GM19239 (cell line): Measurements from ENCODE around the gene S100A8.
"Not testable (repeated sequence)": the region's sequence is repeated elsewhere in the genome, so short reads cannot be mapped to it uniquely, and the experiment has no call there.

Source experiments
- DNase-seq: peaks from one replicate; pipeline ENCODE4 v3.0.0; 2011; ENCODE audit warnings: low spot score; ENCODE audit not compliant: insufficient read length
- FAIRE-seq: peaks from 2 replicates; lab custom pipeline; 2011; peaks lifted over from hg19 to GRCh38; lab: Jason Lieb, UNC

S100A8 gene

DNA sequence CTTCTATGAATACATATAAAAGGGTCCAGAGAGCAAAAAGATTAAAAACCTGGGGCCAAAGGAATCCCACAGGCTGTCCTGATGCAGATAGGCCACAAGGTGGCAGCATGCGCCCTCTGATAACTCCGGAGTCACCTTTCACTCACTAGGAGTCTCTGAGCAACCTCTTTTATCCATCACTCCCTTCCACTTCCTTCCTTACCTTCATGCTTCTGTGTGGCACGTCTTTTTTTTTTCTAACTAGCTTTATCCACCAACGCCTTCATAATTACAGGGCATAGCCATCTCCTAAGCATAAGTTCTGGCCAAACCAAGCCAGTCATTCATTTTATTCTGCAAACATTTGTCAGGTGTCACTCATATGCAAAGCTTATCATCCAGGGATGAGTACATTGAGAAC lies 38.4 kb downstream of the S100A8 start:
- FAIRE-seq (peak; percentile 90), DNase-seq (peak; percentile 59)

DNA sequence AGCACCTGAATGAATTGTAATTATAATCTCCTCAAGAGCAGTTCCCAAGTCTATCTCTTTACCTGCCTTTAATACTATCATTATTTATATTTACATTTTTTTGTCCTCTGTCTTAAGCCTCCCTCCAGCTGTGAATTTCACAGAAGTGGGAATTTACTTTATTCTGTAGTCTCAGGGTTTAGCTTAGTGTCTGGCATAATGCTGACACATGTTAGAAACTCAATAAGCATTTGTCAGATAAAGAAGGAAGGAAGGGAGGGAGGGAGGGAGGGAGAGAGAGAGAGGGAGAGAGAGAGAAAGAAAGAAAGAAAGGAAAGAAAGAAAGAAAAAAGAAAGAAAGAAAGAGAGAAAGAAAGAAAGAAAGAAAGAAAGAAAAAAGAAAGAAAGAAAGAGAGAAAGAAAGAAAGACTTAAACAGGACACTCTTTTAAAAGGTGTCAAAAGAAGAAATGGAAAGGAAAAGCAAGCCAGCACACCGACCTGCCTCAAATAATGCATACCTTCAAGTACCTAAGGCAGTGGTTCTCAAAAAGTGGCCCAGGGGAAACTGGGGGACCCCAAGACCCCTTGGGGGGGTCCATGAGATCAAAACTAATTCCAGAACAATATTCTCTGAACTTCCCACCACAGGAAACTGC lies 40.4 kb downstream of the S100A8 start:
- no peak for DNase-seq
- no peak for FAIRE-seq

DNA sequence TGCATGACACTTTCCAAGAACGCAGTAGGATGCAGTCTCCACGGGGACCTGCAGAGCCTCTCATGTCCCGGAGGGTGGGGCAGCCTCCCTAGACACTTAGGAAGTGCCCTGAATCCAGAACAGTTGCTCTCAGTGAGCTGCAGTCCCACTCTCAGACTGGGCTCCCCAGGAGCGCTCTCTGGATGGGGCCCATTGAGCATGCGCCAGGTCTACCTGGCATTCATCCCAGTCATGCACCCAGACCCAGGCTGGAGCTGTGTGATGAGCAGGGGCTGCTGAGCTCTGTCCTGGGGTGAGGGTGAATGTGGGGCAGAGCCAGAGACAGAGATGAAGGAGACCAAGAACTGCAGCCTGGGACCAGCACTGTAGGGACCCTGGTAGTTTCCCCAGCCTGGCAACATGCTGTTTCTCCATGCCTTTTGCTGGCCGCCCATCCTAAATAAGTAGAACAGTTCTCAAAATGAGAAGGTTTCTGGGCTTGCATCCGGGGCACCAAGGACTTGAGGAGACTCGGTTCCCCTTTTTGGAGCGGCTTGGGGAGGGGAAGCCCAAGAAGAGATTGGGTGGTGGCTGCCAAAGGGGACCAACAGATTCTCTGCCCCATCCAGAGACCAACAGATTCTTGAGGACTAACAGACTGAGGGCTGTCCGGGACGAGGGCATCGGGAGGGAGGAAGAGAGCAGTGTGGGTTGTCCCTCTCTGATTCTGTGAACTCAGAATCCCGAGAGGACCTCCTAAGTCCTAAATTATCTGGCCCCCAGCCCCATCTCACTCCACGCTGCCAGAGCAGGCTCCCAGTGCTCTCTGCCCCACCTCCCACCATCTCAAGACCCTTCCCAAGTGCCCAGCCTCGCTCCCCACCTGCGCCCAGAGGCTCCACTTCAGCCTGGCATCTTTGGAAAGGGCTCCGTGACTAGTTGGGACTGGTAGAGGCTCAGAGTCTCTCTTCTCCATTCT lies 41.2 kb downstream of the S100A8 start:
- FAIRE-seq (no peak), DNase-seq (no peak)

DNA sequence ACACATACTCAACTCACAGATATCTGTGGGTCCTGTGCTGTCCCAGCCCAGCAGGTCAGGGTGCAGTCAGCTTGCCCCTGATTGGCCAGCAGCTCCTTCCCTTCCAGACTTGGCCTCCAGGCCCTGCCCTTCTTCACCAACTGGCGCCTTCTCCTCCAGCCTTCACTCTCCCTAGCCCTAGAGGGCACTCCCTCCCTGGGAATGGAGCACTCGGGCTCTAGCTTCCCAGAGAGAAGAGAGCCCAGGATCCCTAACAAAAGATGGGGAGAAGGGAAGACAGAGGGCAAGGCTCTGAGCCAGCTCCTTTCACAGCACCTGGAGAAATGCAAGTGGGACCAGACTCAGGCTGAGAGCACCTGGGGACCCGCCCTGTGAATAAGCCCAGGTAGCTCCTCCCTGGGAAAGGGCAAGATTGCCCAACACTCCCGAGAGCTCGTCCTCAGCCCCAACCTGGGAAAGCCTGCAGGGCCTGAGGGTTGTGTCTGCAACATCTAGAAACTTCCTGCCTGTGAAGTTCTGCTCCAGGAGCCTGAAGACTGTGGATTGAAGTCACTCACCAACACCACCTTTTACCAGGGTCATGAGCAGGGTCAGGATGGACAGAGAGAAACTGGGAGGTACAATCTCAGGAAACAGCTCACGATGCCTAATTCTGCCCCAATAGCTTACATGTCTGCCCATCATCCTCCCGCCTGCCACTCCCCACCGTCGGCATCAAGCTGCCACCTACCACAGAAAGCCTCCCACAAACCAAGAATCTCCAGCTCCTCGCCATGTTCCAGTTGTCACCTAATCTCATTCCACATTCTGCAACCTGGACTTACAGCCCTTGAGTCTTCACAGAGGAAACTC lies 42.1 kb downstream of the S100A8 start, which contains the start of gene PGLYRP4:
PGLYRP4 (minus strand) TSS at position 331 of the 852 bp plus-strand sequence. CDS start 909 bp downstream, outside the sequence.
- DNase-seq: no peak
- no peak for FAIRE-seq

DNA sequence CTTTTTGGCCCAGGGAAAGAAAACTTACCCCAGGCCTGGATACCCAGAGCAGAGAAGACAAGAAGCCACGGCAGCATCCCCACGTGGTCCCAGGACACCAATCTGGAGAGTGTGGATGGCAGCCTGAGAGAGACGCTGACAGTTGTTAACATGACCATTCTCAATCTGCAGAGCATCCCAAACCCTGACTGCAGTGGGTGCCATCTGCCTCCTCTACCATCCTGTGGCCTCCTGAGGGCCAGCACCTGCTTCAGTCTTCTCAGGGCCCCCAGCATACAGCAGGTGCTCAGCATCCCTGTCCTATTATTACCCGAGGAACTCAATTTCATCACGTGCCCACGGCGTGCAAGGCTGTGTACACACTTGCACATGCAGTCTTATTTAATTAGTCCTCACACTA lies 43.0 kb downstream of the S100A8 start:
- DNase-seq (no peak), FAIRE-seq (no peak)

DNA sequence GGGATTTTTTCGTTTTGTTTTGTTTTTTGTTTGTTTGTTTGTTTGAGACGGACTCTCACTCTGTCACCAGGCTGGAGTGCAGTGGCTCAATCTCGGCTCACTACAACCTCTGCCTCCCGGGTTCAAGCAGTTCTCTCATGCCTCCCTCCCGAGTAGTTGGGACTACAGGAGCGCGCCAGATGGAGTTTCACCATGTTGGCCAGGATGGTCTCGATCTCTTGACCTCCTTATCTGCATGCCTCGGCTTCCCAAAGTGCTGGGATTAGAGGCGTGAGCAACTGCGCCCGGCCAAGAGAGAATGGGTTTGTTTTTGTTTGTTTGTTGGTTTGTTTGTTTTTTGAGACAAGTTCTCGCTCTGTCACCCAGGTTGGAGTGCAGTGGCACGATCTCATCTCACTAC lies 43.8 kb downstream of the S100A8 start:
- FAIRE-seq, DNase-seq: not testable (repeated sequence)

DNA sequence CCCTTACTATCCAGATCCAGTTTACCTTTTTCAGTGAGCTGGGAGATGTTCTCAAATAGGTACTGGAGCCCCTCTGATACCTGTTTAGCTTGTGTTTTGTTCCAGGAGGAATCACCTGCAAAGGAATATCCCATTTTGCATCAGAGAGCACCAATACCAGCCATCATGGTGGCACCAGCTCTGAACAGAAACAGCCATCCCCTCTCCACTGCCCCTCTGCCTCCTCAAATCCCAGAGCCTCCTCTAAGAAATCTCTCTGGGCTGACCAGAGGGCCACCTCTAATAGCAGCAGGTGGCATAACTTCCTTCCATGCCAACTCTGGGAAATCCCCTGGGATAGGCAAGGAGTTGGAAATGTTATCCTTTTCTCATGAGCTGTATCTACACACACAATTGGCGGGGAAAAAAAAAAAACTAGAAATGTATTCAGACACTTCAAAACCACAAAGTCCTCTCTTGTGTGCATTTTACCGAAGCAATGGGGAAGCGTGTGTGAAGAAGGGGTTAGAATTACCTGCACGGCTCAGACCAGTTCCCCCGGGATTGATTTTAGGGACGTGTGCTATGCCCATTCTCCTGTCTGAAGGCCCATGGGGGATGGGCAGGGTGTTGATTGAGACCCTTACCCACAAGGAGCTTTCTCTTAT lies 44.7 kb downstream of the S100A8 start:
- FAIRE-seq (no peak), DNase-seq (no peak)

DNA sequence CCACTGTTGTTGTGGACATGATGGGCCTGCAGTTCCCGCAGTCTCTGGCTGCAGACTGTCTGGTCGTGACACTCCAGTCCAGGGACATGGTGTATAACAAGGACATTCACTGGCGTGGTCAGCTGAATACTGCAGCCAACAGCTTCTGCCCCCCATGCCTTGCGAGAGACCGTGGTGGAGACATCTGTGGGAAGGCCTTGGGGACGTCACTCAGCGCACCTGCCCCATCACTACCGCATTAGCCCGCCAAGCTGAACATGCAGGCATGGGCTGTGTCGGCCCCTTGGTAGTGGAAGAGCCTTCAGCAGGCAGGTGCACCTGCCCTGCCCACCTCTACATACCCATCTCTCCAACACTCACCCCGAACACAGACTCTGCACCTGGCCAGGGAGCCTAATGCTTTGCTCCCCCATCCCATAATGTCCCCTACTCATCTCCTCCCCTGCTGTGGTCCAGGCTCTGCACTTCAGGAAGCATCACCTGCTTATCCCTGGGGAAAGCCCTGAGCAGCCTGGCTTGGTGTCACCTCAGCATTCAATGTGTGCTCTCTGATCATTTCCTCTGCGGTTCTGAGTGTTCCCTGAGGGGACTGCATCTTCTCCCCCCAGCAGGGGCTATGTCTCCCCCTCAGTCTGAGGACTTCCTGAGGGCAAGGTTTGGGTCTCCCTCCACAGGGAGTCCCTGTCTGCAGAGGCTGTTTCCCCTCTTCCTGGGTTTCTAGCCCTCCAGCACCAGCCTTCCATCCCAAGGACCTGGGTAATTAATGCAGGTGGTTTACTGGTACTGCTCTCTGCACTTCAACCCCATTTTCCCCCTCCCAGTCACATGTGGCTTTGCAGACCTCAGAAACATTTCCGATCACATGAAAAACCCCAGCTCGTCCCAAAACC lies 45.4 kb downstream of the S100A8 start:
- FAIRE-seq: no peak
- DNase-seq: no peak

DNA sequence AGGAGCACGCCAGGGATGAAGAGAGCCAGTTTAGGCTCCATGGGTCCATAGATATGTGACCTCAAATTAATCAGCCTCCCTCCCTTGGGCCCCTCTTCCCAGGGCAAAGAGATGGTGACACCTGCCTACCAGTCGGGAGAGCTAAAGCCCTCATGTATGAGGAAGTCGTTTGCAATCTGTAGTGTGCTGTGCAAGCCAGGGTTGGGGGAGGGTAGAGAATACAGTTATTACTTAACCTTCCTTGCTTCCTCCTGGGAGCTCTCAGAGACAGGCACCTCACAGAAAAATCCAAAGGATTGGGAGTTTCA lies 46.2 kb downstream of the S100A8 start:
- FAIRE-seq: no peak
- DNase-seq: no peak

DNA sequence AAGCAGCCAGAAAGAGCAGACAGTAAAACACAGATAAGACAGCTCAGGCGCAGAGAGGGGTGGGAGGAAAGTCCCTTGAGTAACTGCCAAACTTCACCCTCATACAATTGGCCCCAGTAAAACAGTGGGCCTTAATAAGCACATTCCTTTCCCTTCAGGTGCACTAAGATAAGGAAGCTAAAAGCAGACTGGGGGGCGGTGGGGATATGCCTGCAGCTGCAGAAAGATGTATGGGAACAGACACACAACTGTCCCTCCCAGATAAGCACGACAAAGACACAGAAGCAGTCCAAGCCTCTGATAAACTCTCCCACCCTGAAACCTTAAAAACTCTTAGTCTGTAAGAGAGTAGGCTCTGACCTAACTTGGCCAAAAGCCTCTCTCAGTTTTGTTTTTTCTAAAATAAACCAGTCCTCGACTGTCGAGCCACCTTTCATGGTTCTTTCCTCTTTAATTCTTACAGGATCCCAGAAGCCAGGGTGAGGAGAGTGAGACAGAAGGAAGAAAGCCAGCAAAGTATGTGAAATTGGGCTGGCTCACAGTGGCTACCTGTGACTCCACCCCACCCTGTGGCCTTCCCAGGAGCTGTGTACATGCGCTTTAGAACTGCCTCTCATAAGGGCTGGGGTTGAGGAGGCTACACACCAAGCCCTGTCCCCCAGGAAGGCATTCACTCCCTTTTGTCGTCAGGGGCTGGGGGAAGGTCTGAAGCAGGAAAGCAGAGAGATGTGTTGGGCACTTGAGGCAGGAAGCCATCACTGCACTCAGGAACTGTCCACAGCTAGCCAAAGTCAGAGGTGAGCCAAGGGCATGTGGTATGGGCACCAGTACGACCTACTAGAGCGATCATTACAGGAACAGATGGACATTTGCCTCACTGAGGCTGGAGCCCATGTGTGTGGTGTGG lies 46.8 kb downstream of the S100A8 start:
- DNase-seq (no peak), FAIRE-seq (no peak)

DNA sequence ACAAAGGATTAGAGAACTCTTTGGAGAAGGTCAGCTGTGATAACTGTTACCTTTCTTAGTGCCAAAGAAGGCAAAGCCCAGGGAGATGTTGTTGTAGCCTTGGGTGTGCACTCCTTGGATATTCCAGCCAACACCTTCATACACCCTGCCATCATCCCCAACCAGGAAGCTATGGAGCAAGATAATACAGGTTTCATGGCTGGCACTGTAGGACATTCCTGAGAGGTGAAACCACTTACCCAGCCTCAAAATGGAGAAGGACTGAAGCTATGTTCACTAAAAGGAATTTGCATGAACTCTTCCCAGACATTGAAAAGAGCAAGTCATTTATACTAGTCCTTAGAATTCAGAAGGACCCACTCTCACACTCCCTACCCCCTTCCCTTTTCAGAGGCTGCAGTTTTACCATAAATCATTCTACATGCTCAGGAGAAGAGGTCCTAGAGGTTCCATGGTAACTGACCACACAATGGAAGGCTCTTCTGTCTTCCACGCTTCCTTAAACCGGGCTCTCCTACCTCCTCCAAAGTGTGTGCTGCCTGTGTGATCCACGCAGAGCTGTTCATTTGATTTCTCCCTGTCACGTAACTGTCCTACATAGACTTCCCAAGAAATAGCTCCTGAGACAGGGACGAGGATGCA lies 47.7 kb downstream of the S100A8 start:
- DNase-seq (no peak), FAIRE-seq (no peak)

DNA sequence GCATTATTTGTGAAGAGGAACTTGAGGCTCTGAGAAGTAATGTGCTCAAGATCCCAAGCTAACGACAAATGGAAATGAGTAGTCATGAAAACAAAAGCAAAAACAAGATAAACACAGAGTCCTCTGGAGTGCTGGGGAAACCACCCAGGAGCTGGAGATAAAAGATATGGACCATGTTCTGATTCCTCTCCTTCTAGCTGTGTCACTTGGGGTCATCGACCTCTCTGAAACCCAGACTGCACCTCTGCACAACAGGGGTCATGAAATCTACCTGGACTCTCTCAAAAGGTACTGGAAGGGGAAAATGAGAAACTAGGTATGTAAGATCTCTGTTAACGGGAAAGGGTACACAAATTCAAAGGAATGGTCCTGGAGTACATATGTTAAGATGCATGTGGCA lies 48.7 kb downstream of the S100A8 start:
- DNase-seq (no peak), FAIRE-seq (no peak)

DNA sequence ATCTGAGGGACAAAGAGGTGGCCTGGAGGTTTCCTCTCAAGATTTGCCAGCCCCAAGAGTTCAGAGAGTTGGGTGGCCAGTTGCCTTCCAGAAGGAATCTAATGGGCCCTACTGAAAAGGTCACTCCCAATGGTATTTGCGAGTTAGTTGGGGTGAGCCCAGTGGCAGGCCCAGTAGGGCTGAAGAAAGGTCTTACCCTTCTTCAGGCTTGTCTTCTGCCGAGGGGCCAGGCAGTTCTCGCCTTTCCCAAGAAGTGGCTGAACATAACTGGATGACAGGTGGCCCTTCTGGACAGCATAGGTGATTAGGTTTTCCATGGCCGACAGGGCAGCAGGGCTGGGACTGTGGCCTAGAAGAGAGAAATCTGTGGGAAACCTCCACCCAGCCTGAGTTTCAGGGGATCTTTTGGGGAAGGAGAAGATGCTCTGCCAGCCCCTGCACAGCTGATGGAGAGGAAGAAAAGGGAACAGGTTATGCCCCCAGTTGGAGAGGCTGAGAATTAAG lies 49.4 kb downstream of the S100A8 start:
- FAIRE-seq: no peak
- no peak for DNase-seq

DNA sequence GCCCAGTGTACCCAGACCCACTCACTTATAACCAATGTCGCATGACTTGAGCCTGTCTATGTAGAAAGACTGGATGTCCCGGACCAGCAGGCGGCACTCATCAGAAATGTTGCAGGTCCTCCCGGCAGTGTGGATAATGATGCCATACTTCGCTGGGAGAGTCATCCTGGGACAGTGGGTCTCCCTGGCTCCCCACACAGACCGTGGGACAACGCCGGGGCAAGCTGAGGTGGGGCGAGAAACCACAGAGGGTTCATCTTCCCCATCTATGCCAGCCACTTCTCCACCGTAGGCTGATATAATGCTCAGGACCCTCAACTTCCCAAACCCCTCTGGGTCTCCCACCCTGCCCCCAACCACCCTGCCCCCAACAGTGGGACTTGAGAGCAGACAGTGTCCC lies 50.5 kb downstream of the S100A8 start:
- FAIRE-seq (no peak), DNase-seq (no peak)
